Psoas muscle (tissue), 8 donors: Measurements from ENCODE around the gene GNB2. TPM values are rescaled to one million over a fixed set of nuclear protein-coding genes. Genes with fewer than 3 reads are reported as not detected.

Experiments
- ATAC-seq, 4 donors: fragments of 200-7000 bp; cut with Tn5 transposase; one replicate each; pipeline ENCODE4 v1.9.1; 2020; ENCODE audit warnings: moderate library complexity in 3 of 4, mild to moderate bottlenecking in 2 of 4
- DNase-seq, 2 donors: peaks; one replicate each; pipeline ENCODE4 v3.0.0-alpha.2; 2020
- H3K27ac ChIP-seq: fragments of 200-600 bp; one replicate; pipeline ENCODE4 v1.8.0; 2022
- H3K27me3 ChIP-seq, 3 donors: fragments of 200-600 bp in 1 of 3; one replicate each; pipeline versions ENCODE4 v1.6.1 to v1.8.0; 2013 to 2022; ENCODE audit warnings: low read length in 2 of 3, mild to moderate bottlenecking in 2 of 3, moderate library complexity in 1 of 3; ENCODE audit not compliant: insufficient read depth in 3 of 3
- H3K36me3 ChIP-seq, 2 donors: fragments of 200-600 bp in 1 of 2; one replicate each; pipeline versions ENCODE4 v1.6.1 to v1.8.0; 2013 to 2022; ENCODE audit warnings: low read depth in 1 of 2, mild to moderate bottlenecking in 1 of 2, moderate library complexity in 1 of 2; ENCODE audit not compliant: insufficient read depth in 1 of 2
- H3K4me1 ChIP-seq: fragments of 200-600 bp; one replicate; pipeline ENCODE4 v1.8.0; 2022
- H3K4me3 ChIP-seq: fragments of 200-600 bp; one replicate; pipeline ENCODE4 v1.8.0; 2022; ENCODE audit warnings: mild to moderate bottlenecking
- H3K9me3 ChIP-seq: fragments of 200-600 bp; one replicate; pipeline ENCODE4 v1.8.0; 2022
- CTCF ChIP-seq: fragments of 200-600 bp; IDR thresholded peaks from one replicate; pipeline ENCODE4 v1.8.0; 2022; ENCODE audit warnings: antibody characterized with exemption
- whole genome bisulfite sequencing, 3 donors: extraction: QIAGEN DNeasy Blood & Tissue Kit; methylation state at CpG; one replicate each; pipeline versions ENCODE4 v1.1.6 to v1.1.7; 2013; 5-methylcytosine and 5-hydroxymethylcytosine counted together
- intact Hi-C, 2 donors: fragments of 100-400 bp; cut with DNase I; formaldehyde crosslinking; loops; one replicate each; pipeline versions ENCODE4 v1.11.0 to v1.14.2; 2022
- polyA plus RNA-seq, 3 donors: library from polyadenylated mRNA; stranded (reverse); fragments of 200-250 nt; gene quantifications; one replicate each; pipeline ENCODE4 v1.2.3, GENCODE V29; 2013
- total RNA-seq, 4 donors: library from RNA; stranded (reverse); fragmentation: NEBNext Ultra II Directional in 2 of 4; extraction: Animal tissue kit (Norgen Biotek cat#: 25700) in 2 of 4; gene quantifications; one replicate each; pipeline versions ENCODE4 v1.2.1 to v1.2.4, GENCODE V29; 2021 to 2023
- donor health status: healthy with polysubstance abuse.
- donor health status: DM: no; HTN: no; CAD: no; lungs with moderate emphysema.
- donor health status: Bipolar disorder and iron deficiency.
- donor health status: healthy.
- donor health status: DM: yes; HTN: yes; CAD: no.
- donor health status: DM: no; HTN: no; CAD: no.
- donor health status: DM: no; HTN: no; CAD: no.
- donor health status: DM: yes; HTN: yes; CAD: no.

GNB2 gene
- total and polyA plus RNA-seq, 7 donors, result 87.1 to 148 (median 117) TPM

- no peaks in the 10 kb centered on the region for H3K4me1 ChIP-seq
- no peak overlapping the region for H3K27ac ChIP-seq
- H3K27me3 ChIP-seq, result no peaks in the 10 kb centered on the region
- no peak overlapping the region for H3K4me3 ChIP-seq
- ATAC-seq, result no peak
- TF ChIP-seq CTCF, result no peak
- peak in 1 of 2 donors; percentile 62 for DNase-seq
- H3K36me3 ChIP-seq, result peaks cover 3 to 71% of the 10 kb centered on the region in 2 donors
- 61 to 71% (median 66%) methylated on average over 35 of the region's 35 CpGs for WGBS, 3 donors
- intact Hi-C loops, result loop anchor here in 1 of 2 donors (5.0 kb wide), 1 partner anchor 91 kb away; the partner anchor contains the start of genes FBXO24 and LRCH4
- H3K9me3 ChIP-seq, result no peaks in the 10 kb centered on the region
These were observed 4.9 kb downstream of the GNB2 start for GRCh38 chr7:100678291-100678984.

GRCh38 chr7:100679129-100679926 lies 5.8 kb downstream of the GNB2 start:
- intact Hi-C loops, result loop anchor here in 1 of 2 donors (5.0 kb wide), 1 partner anchor 92 kb away; the partner anchor contains the start of genes FBXO24 and LRCH4
- no peak for DNase-seq
- no peak overlapping the region for H3K4me3 ChIP-seq

GRCh38 chr7:100679927-100680575 lies 6.5 kb downstream of the GNB2 start:
- WGBS, 3 donors, result 59 to 82% (median 68%) methylated on average over 13 of the region's 13 CpGs
- intact Hi-C loops, result loop anchor here in 1 of 2 donors (5.0 kb wide), 1 partner anchor 93 kb away; the partner anchor contains the start of genes FBXO24 and LRCH4
- no peaks in the 10 kb centered on the region for H3K4me1 ChIP-seq

More at GRCh38 chr7:100679129-100679926, 5.8 kb downstream of the GNB2 start:
- no peak for TF ChIP-seq CTCF
- no peak overlapping the region for H3K27ac ChIP-seq
- 72 to 81% (median 79%) methylated on average over 12 to 13 of the region's 13 CpGs for WGBS, 3 donors
- H3K27me3 ChIP-seq, result no peaks in the 10 kb centered on the region
- ATAC-seq, result no peak
- H3K36me3 ChIP-seq, result peaks cover 3 to 79% of the 10 kb centered on the region in 2 donors
- no peaks in the 10 kb centered on the region for H3K9me3 ChIP-seq
- H3K4me1 ChIP-seq, result no peaks in the 10 kb centered on the region

More at GRCh38 chr7:100679927-100680575, 6.5 kb downstream of the GNB2 start:
- TF ChIP-seq CTCF, result no peak
- Histone ChIP-seq H3K27me3 (no peaks in the 10 kb centered on the region), H3K27ac (peak overlapping the region; percentile 30), H3K4me3 (no peak overlapping the region), H3K36me3 (peaks cover 3 to 87% of the 10 kb centered on the region in 2 donors), H3K9me3 (no peaks in the 10 kb centered on the region)
- peak; percentile 71 to 81 for DNase-seq
- peak in 3 of 4 donors; percentile 18 to 39 (median 34) for ATAC-seq
